VCaP (cell line): ENCODE measurements around the gene TRIM43B.
"Not testable (repeated sequence)": the region's sequence is repeated elsewhere in the genome, so short reads cannot be mapped to it uniquely, and the experiment has no call there.

Experiments used
- H3K27ac ChIP-seq: fragments of 450-650 bp; 2 replicates; pipeline ENCODE4 v1.5.1; 2017
- TF ChIP-seq, protein P1 (sequence below): fragments of 450-650 bp; conservative IDR thresholded peaks from 2 replicates; pipeline ENCODE4 v1.5.1; 2017; ENCODE audit warnings: mild to moderate bottlenecking, moderate library complexity

Gene TRIM43B

GRCh38 chr2:95484654-95485053, at the start of gene TRIM43B:
TRIM43B (minus strand) TSS chr2:95484754; CDS start chr2:95482714, 2,040 bp downstream.
- not testable (repeated sequence) for H3K27ac ChIP-seq

- TF ChIP-seq, protein P1, sequence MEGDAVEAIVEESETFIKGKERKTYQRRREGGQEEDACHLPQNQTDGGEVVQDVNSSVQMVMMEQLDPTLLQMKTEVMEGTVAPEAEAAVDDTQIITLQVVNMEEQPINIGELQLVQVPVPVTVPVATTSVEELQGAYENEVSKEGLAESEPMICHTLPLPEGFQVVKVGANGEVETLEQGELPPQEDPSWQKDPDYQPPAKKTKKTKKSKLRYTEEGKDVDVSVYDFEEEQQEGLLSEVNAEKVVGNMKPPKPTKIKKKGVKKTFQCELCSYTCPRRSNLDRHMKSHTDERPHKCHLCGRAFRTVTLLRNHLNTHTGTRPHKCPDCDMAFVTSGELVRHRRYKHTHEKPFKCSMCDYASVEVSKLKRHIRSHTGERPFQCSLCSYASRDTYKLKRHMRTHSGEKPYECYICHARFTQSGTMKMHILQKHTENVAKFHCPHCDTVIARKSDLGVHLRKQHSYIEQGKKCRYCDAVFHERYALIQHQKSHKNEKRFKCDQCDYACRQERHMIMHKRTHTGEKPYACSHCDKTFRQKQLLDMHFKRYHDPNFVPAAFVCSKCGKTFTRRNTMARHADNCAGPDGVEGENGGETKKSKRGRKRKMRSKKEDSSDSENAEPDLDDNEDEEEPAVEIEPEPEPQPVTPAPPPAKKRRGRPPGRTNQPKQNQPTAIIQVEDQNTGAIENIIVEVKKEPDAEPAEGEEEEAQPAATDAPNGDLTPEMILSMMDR = no peak
Measured at GRCh38 chr2:95531254-95531771, 46.8 kb upstream of the TRIM43B start.

GRCh38 chr2:95530734-95531133, 46.2 kb upstream of the TRIM43B start:
- TF ChIP-seq, protein P1 = no peak
- H3K27ac ChIP-seq = no peak overlapping the region

More at GRCh38 chr2:95531254-95531771, 46.8 kb upstream of the TRIM43B start:
- H3K27ac ChIP-seq = no peak overlapping the region

DNA sequence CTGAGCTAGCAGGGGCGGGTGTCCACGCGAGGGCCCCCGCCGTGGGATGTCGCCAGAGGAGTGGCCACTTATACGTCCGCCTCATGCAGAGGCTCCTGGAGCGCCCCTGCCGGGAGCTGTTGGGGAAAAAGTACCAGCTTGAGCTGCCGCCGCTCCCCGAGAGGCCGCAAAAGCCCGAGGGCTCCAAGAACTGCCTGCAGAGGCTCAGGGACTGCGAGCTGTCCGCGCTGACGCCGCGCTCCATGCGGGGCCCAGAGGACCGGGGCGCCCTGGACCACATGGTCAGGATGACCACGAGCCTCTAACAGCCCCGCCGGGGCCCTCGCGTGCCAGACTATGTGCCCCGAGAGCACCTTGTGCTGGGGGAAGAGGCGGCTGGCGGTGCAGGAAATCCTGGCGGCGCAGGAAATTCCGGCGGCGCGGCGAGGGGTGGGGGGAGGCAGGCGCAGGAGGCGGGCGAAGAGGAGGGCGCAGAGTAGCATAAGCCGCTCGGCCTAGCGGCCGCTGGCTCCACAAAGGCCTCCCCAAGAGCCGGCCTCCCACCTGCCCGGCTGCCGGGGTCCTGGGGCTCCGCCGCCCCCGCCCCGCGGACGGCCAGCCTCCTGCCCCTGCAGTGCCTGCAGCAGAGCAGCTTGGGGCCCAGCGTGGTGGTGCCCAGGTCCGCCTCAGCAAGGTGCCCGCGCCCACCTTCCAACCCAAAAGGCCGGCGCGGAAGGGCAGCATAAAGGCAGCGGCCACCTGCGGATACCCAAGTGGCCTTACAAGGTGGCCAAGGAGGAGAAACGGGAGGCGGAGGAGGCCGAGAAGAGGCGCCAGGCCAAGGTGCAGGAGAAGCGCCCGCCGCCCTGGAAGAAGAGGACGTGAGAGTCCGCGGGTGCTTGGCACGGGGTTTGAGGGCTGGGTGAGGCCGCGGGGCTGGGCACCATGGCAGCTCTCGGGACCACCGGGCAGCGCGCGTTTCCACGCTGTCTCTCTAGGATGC, 42.1 kb upstream of the TRIM43B start:
- TF ChIP-seq, protein P1 = no peak
- peak overlapping the region; percentile 71; the same call in 1 of the 2 replicates for H3K27ac ChIP-seq

DNA sequence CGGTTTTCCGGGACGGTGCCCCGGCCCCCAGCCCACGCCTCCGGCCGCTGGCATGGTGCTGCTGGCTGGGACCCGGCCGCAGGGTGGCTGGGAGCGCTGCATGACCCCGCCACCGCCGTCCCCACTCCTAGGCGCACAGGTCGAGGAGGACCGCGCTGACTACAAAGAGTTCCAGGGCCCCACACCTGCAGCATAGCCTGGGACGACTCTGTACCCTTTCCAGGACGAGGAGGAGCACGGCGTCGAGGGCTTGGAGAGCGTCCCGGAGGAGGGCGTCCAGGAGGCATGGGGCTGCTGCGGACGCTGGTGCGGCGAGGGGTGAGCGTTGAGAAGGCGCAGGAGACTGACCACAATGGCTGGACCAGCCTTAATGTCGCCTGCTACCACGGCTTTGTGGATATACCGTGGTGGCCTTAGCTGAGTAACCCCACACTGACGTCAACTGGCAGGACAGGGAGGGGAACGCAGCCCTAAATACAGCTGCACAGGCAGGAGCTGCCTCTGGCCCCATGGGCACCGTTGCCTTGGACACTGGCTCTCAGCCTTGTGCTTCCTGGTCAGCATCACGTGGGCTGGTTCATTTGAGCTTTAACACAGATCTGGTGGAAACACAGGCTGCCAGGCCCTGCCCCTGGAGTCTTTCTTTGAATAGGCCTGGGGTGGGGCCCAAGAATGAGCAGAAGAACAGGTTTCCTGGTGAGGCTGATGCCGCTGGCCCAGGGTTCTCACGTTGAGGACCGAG, 40.9 kb upstream of the TRIM43B start:
- no peak overlapping the region for H3K27ac ChIP-seq
- TF ChIP-seq, protein P1 = no peak

DNA sequence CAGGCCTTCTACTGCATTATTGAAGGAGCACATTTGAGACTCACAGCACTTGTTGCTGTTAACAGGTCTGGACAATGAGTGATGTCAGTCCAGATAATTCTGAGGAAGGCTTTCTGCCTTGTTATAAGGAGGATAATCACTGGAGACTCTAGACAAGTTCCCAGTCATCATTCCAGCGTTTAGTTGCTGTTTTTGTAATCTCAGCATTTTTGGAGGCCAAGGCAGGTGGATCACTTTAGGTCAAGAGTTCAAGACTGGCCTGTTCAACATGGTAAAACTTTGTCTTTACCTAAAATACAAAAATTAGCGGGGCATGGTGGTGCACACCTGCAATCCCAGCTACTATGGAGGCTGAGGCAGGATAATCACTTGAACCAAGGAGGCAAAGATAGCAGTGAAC, 39.6 kb upstream of the TRIM43B start:
- no peak overlapping the region for H3K27ac ChIP-seq
- TF ChIP-seq, protein P1 = no peak

DNA sequence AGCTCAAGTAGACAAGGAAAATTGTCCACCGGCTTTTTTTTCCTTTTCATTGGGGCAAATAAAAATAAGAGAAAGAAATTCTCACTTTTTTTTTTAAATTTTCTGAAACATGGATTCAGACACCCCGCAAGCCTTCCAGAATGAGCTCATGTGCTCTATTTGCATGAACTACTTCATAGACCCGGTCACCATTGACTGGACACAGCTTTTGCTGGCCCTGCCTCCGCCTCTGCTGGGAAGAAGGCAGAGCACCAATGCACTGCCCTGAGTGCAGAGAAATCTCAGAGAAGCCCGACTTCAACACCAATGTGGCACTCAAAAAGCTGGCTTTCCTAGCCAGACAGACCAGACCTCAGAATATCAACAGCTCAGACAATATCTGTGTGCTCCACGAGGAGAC, 30.2 kb upstream of the TRIM43B start:
- TF ChIP-seq, protein P1 = no peak
- H3K27ac ChIP-seq = no peak overlapping the region

GRCh38 chr2:95514226-95514625, 29.7 kb upstream of the TRIM43B start:
- H3K27ac ChIP-seq = not testable (repeated sequence)
